Measurements from ENCODE around the gene PIM2. TPM values are rescaled to one million over a fixed set of nuclear protein-coding genes. Genes with fewer than 3 reads are reported as not detected.

Gene PIM2
- total RNA-seq, 4 donors from 2014 or later: 2.3 to 3.5 (median 2.4) TPM

DNA sequence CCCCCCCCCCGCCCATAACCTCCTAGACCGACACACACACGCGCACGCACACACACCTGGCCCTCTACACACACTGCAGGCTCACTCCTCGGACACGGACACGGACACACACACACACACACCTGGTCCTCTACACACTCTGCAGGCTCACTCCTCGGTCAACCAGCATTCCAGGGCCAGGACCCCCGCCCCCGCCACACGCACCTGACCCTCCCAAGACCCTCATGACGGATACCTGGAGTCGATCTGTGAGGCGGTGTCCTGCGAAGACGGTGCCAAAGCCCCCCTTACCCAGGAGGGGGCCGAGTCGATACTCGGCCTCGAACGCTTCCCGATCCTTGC lies 552 bp downstream of the PIM2 start:
- no peaks in the 10 kb centered on the region for H3K27me3 ChIP-seq
- in situ Hi-C loops (cut with MboI; ENCODE audit: low sequenced_read_pairs in 4 of 4): no loop called here
- peaks cover 0 to 4% of the 10 kb centered on the region in 2 donors for H3K4me1 ChIP-seq
- ATAC-seq (no peak), DNase-seq (no peak)
- H3K4me3 ChIP-seq: peak overlapping the region; percentile 61 to 74 (median 66)
- intact Hi-C loops (cut with DNase I; ENCODE audit: low total_unique reads): loop anchor here (2.0 to 5.0 kb wide), 2 partner anchors 39 to 241 kb away; partner anchors contain the start of gene OTUD5
- peak overlapping the region; percentile 83 to 89 (median 86) for H3K27ac ChIP-seq
- H3K36me3 ChIP-seq: peaks cover 0 to 3% of the 10 kb centered on the region in 2 donors
- no peaks in the 10 kb centered on the region for H3K9me3 ChIP-seq
- TF ChIP-seq, protein P1, sequence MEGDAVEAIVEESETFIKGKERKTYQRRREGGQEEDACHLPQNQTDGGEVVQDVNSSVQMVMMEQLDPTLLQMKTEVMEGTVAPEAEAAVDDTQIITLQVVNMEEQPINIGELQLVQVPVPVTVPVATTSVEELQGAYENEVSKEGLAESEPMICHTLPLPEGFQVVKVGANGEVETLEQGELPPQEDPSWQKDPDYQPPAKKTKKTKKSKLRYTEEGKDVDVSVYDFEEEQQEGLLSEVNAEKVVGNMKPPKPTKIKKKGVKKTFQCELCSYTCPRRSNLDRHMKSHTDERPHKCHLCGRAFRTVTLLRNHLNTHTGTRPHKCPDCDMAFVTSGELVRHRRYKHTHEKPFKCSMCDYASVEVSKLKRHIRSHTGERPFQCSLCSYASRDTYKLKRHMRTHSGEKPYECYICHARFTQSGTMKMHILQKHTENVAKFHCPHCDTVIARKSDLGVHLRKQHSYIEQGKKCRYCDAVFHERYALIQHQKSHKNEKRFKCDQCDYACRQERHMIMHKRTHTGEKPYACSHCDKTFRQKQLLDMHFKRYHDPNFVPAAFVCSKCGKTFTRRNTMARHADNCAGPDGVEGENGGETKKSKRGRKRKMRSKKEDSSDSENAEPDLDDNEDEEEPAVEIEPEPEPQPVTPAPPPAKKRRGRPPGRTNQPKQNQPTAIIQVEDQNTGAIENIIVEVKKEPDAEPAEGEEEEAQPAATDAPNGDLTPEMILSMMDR (IDR thresholded peaks at IDR 0.05 in 4 of 5, conservative IDR thresholded peaks at IDR 0.05 in 1 of 5): no peak
- no peak for TF ChIP-seq POLR2A (IDR thresholded peaks at IDR 0.05)

DNA sequence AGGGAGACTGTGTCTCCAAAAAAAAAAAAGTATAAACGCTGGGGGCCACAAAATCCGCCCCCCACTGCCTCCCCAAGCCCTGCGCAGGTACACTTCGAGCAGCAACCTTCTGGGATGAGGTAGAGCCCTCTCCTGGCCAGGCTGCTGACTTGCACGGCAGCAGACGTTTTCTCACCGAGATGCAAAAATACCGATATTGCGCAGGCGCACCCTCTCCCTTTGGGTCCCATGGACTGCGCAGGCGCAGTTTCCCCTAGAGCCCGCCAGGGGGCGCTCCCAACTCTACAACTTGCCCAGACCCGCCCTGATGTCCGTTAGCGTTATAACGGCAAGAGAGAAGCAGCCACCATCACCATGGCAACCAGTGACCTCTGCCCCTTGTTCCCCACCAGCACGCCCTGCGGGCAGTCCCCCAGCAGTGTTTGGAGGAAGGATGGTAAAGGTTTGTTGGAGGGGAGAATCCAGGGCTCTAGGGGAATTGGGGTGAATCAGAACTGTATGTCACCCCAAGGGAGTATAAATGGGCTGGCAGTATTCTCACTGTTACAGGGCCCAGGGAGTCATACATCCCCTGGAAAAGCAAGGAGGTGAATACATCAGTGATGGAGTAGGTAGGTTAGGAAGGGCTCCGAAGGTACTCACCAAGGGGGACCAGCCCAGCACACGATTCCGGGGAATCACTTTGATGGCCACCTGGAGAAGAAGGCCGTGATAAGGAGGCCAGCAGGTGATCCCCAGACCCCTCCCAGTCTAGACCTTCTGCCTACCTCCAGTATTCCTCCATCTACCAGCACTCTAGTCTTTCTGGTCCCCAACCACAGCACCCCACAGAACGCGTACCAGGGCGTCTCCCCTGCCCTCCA lies 1.5 kb downstream of the PIM2 start:
- Histone ChIP-seq H3K4me1 (peaks cover 0 to 4% of the 10 kb centered on the region in 2 donors), H3K27ac (peak overlapping the region; percentile 31 to 89 (median 67)), H3K4me3 (peak overlapping the region in 1 of 4 donors; percentile 68), H3K9me3 (no peaks in the 10 kb centered on the region), H3K27me3 (no peaks in the 10 kb centered on the region), H3K36me3 (no peaks in the 10 kb centered on the region)
- TF ChIP-seq POLR2A (IDR thresholded peaks at IDR 0.05): no peak
- TF ChIP-seq, protein P1 (IDR thresholded peaks at IDR 0.05 in 4 of 5, conservative IDR thresholded peaks at IDR 0.05 in 1 of 5): peak; percentile 90 to 94 (median 91)
- ATAC-seq (peak; percentile 79), DNase-seq (peak; percentile 75 to 89)
- intact Hi-C loops (cut with DNase I; ENCODE audit: low total_unique reads): loop anchor here (1.0 to 5.0 kb wide), 3 partner anchors 26 to 240 kb away; partner anchors contain the start of gene OTUD5
- in situ Hi-C loops (cut with MboI; ENCODE audit: low sequenced_read_pairs in 4 of 4): no loop called here

DNA sequence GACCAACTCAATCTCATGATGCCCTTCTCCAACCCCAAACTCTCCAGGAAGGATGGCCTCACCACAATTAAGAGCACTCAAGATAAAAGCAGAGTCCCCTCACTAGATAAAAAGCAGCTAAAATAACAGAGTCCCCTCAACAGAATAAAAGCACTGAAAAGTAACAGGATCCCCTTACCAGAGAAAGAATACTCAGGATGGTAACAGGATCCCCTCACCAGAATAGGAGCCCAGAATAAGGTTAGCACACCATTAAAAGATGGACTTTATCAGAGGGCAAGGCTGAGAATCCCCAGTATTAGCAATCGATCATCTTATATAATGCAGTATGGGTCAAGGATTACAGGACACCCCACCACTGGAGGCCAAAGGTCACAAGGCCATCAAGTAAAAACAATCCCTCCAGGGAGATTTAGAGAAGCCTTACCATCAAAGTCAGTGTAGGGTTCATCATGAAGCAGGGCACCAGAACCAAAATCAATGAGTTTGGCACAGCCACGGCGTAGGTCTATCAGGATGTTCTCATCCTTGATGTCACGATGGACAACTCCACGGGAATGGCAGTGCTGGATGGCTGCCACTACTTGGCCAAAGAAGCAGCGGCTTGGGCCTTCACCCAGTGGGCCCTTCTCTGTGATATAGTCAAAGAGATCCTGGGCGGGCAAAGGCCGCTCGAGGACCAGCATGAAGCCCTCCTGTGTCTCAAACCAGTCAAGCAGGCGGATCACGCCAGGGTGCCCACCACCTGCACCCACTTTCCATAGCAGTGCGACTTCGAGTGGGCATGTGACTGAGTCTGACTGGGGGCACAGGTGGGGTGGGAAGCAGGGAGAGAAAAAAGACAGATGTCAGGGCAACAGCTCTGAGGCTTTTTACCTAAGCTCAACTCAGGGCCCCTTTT lies 4.0 kb downstream of the PIM2 start:
- no peak overlapping the region for H3K4me3 ChIP-seq
- H3K9me3 ChIP-seq: no peaks in the 10 kb centered on the region
- no peak overlapping the region for H3K27ac ChIP-seq
- in situ Hi-C loops (cut with MboI; ENCODE audit: low sequenced_read_pairs in 4 of 4) (no loop called here), intact Hi-C loops (cut with DNase I; ENCODE audit: low total_unique reads) (loop anchor here (5.0 kb wide), 1 partner anchor 238 kb away; no protein-coding TSS in a partner anchor)
- H3K27me3 ChIP-seq: no peaks in the 10 kb centered on the region
- TF ChIP-seq, protein P1 (IDR thresholded peaks at IDR 0.05 in 4 of 5, conservative IDR thresholded peaks at IDR 0.05 in 1 of 5): no peak
- TF ChIP-seq POLR2A (IDR thresholded peaks at IDR 0.05): no peak
- H3K4me1 ChIP-seq: peaks cover 7 to 13% of the 10 kb centered on the region in 2 donors
- H3K36me3 ChIP-seq: no peaks in the 10 kb centered on the region
- DNase-seq (no peak), ATAC-seq (no peak)

DNA sequence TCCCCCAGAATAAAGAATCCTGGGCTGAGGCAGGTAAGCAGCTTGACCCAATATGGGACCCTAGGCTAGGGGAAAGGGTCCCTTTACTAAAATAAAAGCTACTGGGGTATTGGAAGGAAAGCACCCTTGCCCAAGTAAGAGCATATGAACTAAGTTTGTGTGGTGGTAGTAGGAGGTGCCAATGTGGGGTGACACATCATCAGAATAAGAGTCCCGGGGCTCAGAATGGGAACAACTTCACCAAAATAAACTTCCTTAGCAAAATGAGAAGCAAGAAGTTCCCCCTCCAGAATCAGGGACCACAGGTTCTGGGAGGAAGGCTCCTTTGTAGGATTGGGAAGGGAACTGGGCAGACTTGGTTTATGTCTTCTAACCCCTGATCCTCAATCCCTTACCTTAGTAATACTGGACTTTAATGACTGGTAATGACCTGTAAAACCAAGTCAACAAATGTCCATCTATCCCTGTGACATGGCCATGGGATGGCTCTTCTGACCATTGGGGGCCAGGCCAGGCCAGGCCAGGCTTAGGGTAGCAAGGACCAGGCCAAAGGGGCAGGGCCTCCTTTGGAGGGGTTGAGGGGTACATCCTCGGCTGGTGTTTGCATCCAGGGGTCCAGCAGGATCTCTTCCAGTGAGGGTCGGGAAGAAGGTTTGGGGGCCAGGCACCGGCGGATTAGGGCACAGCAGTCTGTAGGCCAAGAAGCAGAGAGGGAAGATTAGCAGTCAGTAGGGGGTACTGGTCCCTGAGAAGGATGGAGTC lies 5.0 kb downstream of the PIM2 start:
- ATAC-seq (no peak), DNase-seq (no peak)
- Histone ChIP-seq H3K27me3 (no peaks in the 10 kb centered on the region), H3K36me3 (no peaks in the 10 kb centered on the region), H3K27ac (no peak overlapping the region), H3K4me1 (peaks cover 7 to 8% of the 10 kb centered on the region in 2 donors), H3K9me3 (no peaks in the 10 kb centered on the region), H3K4me3 (no peak overlapping the region)
- in situ Hi-C loops (cut with MboI; ENCODE audit: low sequenced_read_pairs in 4 of 4): no loop called here
- TF ChIP-seq, protein P1 (IDR thresholded peaks at IDR 0.05 in 4 of 5, conservative IDR thresholded peaks at IDR 0.05 in 1 of 5): no peak
- TF ChIP-seq POLR2A (IDR thresholded peaks at IDR 0.05): no peak
- intact Hi-C loops (cut with DNase I; ENCODE audit: low total_unique reads): no loop called here
